Measurements from ENCODE around the gene SLC1A4. TPM values are rescaled to one million over a fixed set of nuclear protein-coding genes. Genes with fewer than 3 reads are reported as not detected.

The SLC1A4 gene
- total and polyA plus RNA-seq, 10 of the 15 experiments (the other 5 are each of a cell fraction or from before 2014, with no cell fraction given): 10.8 to 43.2 (median 27.7) TPM

DNA sequence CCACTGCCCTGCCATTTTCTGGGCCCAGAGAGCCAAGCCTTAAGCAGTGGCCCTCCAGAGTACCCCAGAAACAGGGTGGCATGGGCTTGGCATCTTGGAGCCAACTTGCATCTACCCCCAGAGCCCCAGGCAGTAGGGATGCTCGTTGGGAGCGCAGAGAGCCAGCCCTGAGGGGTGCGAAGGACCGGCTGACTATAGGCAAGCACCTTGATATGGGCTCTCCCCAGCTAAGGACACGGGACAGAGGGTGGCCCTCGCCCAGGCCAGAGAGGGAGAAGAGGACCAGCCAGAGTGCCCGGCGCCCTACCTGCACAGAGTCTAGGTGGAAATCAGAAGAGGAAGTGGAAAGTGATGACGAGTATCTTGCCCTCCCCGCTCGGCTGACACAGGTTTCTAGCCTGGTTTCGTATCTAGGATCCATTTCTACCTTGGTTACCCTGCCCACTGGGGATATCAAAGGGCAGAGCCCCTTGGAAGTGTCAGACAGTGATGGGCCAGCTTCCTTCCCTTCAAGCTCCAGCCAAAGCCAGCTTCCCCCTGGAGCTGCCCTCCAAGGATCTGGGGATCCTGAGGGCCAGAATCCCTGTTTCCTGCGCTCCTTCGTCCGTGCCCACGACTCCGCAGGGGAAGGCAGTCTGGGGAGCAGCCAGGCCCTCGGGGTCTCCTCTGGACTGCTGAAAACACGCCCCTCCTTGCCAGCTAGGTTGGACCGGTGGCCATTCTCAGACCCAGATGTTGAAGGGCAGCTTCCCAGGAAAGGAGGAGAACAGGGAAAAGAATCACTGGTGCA, 83.2 kb downstream of the SLC1A4 start:
- Histone ChIP-seq H2AFZ (ENCODE audit: control insufficient read depth, low read depth, low read length) (no peak overlapping the region), H3K27me3 (replicated peaks in 1 of 2; ENCODE audit: control insufficient read depth in 2 of 2, insufficient read depth in 2 of 2, low read length in 1 of 2) (no peaks in the 10 kb centered on the region), H3K79me2 (ENCODE audit: control insufficient read depth, insufficient read depth, low read length) (no peaks in the 10 kb centered on the region; the same call in 1 of the 2 replicates), H3K9ac (ENCODE audit: control insufficient read depth, insufficient read depth, low read length) (no peak overlapping the region), H3K27ac (ENCODE audit: control insufficient read depth, insufficient read depth) (peak overlapping the region; percentile 18; the same call in 1 of the 2 replicates), H3K4me1 (ENCODE audit: control insufficient read depth, insufficient read depth, low read length) (peaks cover 10% of the 10 kb centered on the region), H3K36me3 (ENCODE audit: control insufficient read depth in 2 of 2, insufficient read depth in 2 of 2, low read length in 1 of 2) (peaks cover 10 to 24% of the 10 kb centered on the region in 2 experiments), H3K4me3 (no peak overlapping the region), H3K4me2 (ENCODE audit: control insufficient read depth, insufficient read depth) (no peak overlapping the region; the same call in 1 of the 2 replicates), H3K9me3 (replicated peaks; ENCODE audit: control insufficient read depth, insufficient read depth, low read length) (no peaks in the 10 kb centered on the region), H4K20me1 (ENCODE audit: control insufficient read depth, insufficient read depth) (no peaks in the 10 kb centered on the region)
- FAIRE-seq: no peak
- 58% methylated on average over 20 of the region's 20 CpGs for WGBS (ENCODE audit: insufficient coverage, insufficient replicate concordance, low lambda C conversion rate, missing lambda C conversion rate)
- TF ChIP-seq, protein P1, sequence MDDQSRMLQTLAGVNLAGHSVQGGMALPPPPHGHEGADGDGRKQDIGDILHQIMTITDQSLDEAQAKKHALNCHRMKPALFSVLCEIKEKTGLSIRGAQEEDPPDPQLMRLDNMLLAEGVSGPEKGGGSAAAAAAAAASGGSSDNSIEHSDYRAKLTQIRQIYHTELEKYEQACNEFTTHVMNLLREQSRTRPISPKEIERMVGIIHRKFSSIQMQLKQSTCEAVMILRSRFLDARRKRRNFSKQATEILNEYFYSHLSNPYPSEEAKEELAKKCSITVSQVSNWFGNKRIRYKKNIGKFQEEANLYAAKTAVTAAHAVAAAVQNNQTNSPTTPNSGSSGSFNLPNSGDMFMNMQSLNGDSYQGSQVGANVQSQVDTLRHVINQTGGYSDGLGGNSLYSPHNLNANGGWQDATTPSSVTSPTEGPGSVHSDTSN (IDR thresholded peaks at IDR 0.05; ENCODE audit: insufficient replicate concordance, low read depth, low read length): no peak
- TF ChIP-seq SPI1 (IDR thresholded peaks at IDR 0.05; ENCODE audit: borderline replicate concordance, insufficient read depth, low read depth, low read length): peak; percentile 92
- TF ChIP-seq POLR2AphosphoS2 (IDR thresholded peaks at IDR 0.05; ENCODE audit: low read depth, low read length): 0 out of 2 replicates have a peak, but pooled peaks have one; percentile 23
- SMC1A ChIA-PET (ENCODE audit: uncharacterized antibody, unreplicated experiment): interaction anchor here (0.6 kb wide), 2 partner anchors 22 to 411 kb away, joined by 3 read pairs; no protein-coding TSS in a partner anchor
- BruUV-seq (replicated peaks): no TSS peak
- no peak for DNase-seq (ENCODE audit: low read depth, low spot score)
- intact Hi-C loops (cut with micrococcal nuclease; ENCODE audit: unreplicated experiment): no loop called here
- RAD21 ChIA-PET (ENCODE audit: unreplicated experiment): no interaction called here
- in situ Hi-C loops (cut with MboI): loop anchor here (5.0 kb wide), 2 partner anchors 115 to 490 kb away; no protein-coding TSS in a partner anchor
- POLR2A ChIA-PET: interaction anchor here (1.2 to 1.4 kb wide), 2 partner anchors 17 to 58 kb away, joined by 3 read pairs; partner anchors contain the start of genes CEP68 and RAB1A
- ATAC-seq: peak; percentile 82
- CTCF ChIA-PET: interaction anchor here (0.8 to 4.3 kb wide), 4 partner anchors 7 to 115 kb away, joined by 3 to 35 read pairs (median 4); no protein-coding TSS in a partner anchor

Small RNAs within 50 kb of the gene (small RNA-seq; reads per million reads assigned to genes)
- gene RNU6-548P: not detected

Other genes with a start within 250 kb of the SLC1A4 start
- 6.9 and 7.6 TPM in 2 replicates for gene CEP68, start 67.0 kb downstream of the SLC1A4 start, total RNA-seq (2014; rRNA removed)
- gene CEP68, start 67.0 kb downstream of the SLC1A4 start, total RNA-seq (2014; rRNA removed; fragmentation: Illumina TruSeq; extraction: Trizol): 7.2 and 7.8 TPM in 2 replicates
- 10.8 and 11.1 TPM in 2 replicates for gene CEP68, start 67.0 kb downstream of the SLC1A4 start, total RNA-seq (2021)
- gene CEP68, start 67.0 kb downstream of the SLC1A4 start, polyA plus RNA-seq (2011; rRNA removed): 6.2 and 6.5 TPM in 2 replicates
- gene CEP68, start 67.0 kb downstream of the SLC1A4 start, polyA plus RNA-seq (2014; fragmentation: Illumina TruSeq; extraction: Trizol): 7.6 and 7.7 TPM in 2 replicates
- 1 to 10 TPM; 1.1 to 2.2 TPM for gene CEP68, start 67.0 kb downstream of the SLC1A4 start, polyA plus RNA-seq (2014; fragmentation: Nextera tagmentation; extraction: Ambion mirVana)
- gene CEP68, start 67.0 kb downstream of the SLC1A4 start, polyA plus RNA-seq (2014; rRNA removed): 6.1 and 6.5 TPM in 2 replicates
- 10 to 100 TPM in 1 of 2 experiments, 1 to 10 TPM in 1; 9.7 to 11.1 TPM for gene CEP68, start 67.0 kb downstream of the SLC1A4 start, polyA plus RNA-seq (2016; fragmentation: Nextera tagmentation; extraction: Ambion mirVana)
- gene RAB1A, start 140.7 kb downstream of the SLC1A4 start, total RNA-seq (2014; rRNA removed): 77.2 and 82.8 TPM in 2 replicates
- gene RAB1A, start 140.7 kb downstream of the SLC1A4 start, total RNA-seq (2014; rRNA removed; fragmentation: Illumina TruSeq; extraction: Trizol): 50.8 and 51.2 TPM in 2 replicates
- gene RAB1A, start 140.7 kb downstream of the SLC1A4 start, total RNA-seq (2021): 85.5 and 88.8 TPM in 2 replicates
- 159 and 226 TPM in 2 replicates for gene RAB1A, start 140.7 kb downstream of the SLC1A4 start, polyA plus RNA-seq (2011; rRNA removed)
- gene RAB1A, start 140.7 kb downstream of the SLC1A4 start, polyA plus RNA-seq (2014; fragmentation: Illumina TruSeq; extraction: Trizol): 78.0 and 82.8 TPM in 2 replicates
- gene RAB1A, start 140.7 kb downstream of the SLC1A4 start, polyA plus RNA-seq (2014; fragmentation: Nextera tagmentation; extraction: Ambion mirVana): 10 to 100 TPM; 48.9 to 71.2 TPM
- 102 and 105 TPM in 2 replicates for gene RAB1A, start 140.7 kb downstream of the SLC1A4 start, polyA plus RNA-seq (2014; rRNA removed)
- 100 to 1,000 TPM; 170 to 171 TPM for gene RAB1A, start 140.7 kb downstream of the SLC1A4 start, polyA plus RNA-seq (2016; fragmentation: Nextera tagmentation; extraction: Ambion mirVana)
- 125 and 138 TPM in 2 replicates for gene ACTR2, start 238.4 kb downstream of the SLC1A4 start, total RNA-seq (2014; rRNA removed)
- 165 and 167 TPM in 2 replicates for gene ACTR2, start 238.4 kb downstream of the SLC1A4 start, total RNA-seq (2014; rRNA removed; fragmentation: Illumina TruSeq; extraction: Trizol)
- gene ACTR2, start 238.4 kb downstream of the SLC1A4 start, total RNA-seq (2021): 401 and 407 TPM in 2 replicates
- gene ACTR2, start 238.4 kb downstream of the SLC1A4 start, polyA plus RNA-seq (2011; rRNA removed): 212 and 307 TPM in 2 replicates
- gene ACTR2, start 238.4 kb downstream of the SLC1A4 start, polyA plus RNA-seq (2014; fragmentation: Illumina TruSeq; extraction: Trizol): 362 and 487 TPM in 2 replicates
- 100 to 1,000 TPM in 1 of 2 experiments, 10 to 100 TPM in 1; 94.2 to 124 TPM for gene ACTR2, start 238.4 kb downstream of the SLC1A4 start, polyA plus RNA-seq (2014; fragmentation: Nextera tagmentation; extraction: Ambion mirVana)
- 165 and 196 TPM in 2 replicates for gene ACTR2, start 238.4 kb downstream of the SLC1A4 start, polyA plus RNA-seq (2014; rRNA removed)
- gene ACTR2, start 238.4 kb downstream of the SLC1A4 start, polyA plus RNA-seq (2016; fragmentation: Nextera tagmentation; extraction: Ambion mirVana): 100 to 1,000 TPM; 193 to 219 TPM

Measured in GM12878 (cell line).